ENCODE measurements around the gene FILIP1L.

- TF ChIP-seq CTCF (IDR thresholded peaks at IDR 0.05; ENCODE audit: borderline replicate concordance, extremely low read depth, low read length, poor library complexity, severe bottlenecking) (no peak), EZH2 (IDR thresholded peaks at IDR 0.05; ENCODE audit: borderline replicate concordance, low read depth, low read length, severe bottlenecking) (no peak)
Observed at GRCh38 chr3:99948467-99949089, 165.7 kb downstream of the FILIP1L start.
